Measurements from ENCODE around the gene PRSS48. TPM values are rescaled to one million over a fixed set of nuclear protein-coding genes. Genes with fewer than 3 reads are reported as not detected.
"Not testable (repeated sequence)": the region's sequence is repeated elsewhere in the genome, so short reads cannot be mapped to it uniquely, and the experiment has no call there.

PRSS48 gene
- total RNA-seq, 2 experiments from 2014 or later = not detected

- Mint-ChIP-seq H3K4me3 (no peak overlapping the region), H3K27ac (no peak overlapping the region), H3K27me3 (peaks cover 48% of the 10 kb centered on the region), H3K9me3 (no peaks in the 10 kb centered on the region), H3K36me3 (ENCODE audit: low read depth) (peaks cover 3% of the 10 kb centered on the region), H3K4me1 (ENCODE audit: low read depth) (peaks cover 5% of the 10 kb centered on the region)
- intact Hi-C loops (cut with micrococcal nuclease) = no loop called here
- no peak for TF ChIP-seq CTCF (IDR thresholded peaks at IDR 0.05)
- no peak for ATAC-seq
- ChIA-PET CTCF (no interaction called here), POLR2A (no interaction called here)
- DNase-seq = no peak
These were observed 44.6 kb downstream of the PRSS48 start for GRCh38 chr4:151321586-151321985.

- CTCF ChIA-PET; ATAC-seq; DNase-seq; H3K9me3 Mint-ChIP-seq; intact Hi-C loops (cut with micrococcal nuclease); H3K36me3 Mint-ChIP-seq (ENCODE audit: low read depth); POLR2A ChIA-PET; H3K27ac Mint-ChIP-seq; H3K4me1 Mint-ChIP-seq (ENCODE audit: low read depth); H3K4me3 Mint-ChIP-seq: not testable (repeated sequence)
- H3K27me3 Mint-ChIP-seq = peaks cover 51% of the 10 kb centered on the region
These were observed 45.2 kb downstream of the PRSS48 start for GRCh38 chr4:151322161-151322560.

GRCh38 chr4:151322570-151322969 lies 45.6 kb downstream of the PRSS48 start:
- TF ChIP-seq CTCF (IDR thresholded peaks at IDR 0.05) = no peak
- Mint-ChIP-seq H3K36me3 (ENCODE audit: low read depth) (peaks cover 3% of the 10 kb centered on the region), H3K27me3 (peaks cover 47% of the 10 kb centered on the region), H3K4me1 (ENCODE audit: low read depth) (peaks cover 5% of the 10 kb centered on the region), H3K27ac (no peak overlapping the region), H3K4me3 (no peak overlapping the region), H3K9me3 (no peaks in the 10 kb centered on the region)
- DNase-seq (no peak), ATAC-seq (no peak)
- ChIA-PET POLR2A (no interaction called here), CTCF (interaction anchor here (1.1 kb wide), 1 partner anchor 46 kb away, joined by 3 read pairs; the partner anchor contains the start of gene PRSS48)
- intact Hi-C loops (cut with micrococcal nuclease) = no loop called here

- no peak for TF ChIP-seq CTCF (IDR thresholded peaks at IDR 0.05)
- Mint-ChIP-seq H3K4me3 (no peak overlapping the region), H3K9me3 (no peaks in the 10 kb centered on the region), H3K36me3 (ENCODE audit: low read depth) (peaks cover 3% of the 10 kb centered on the region), H3K27ac (no peak overlapping the region), H3K27me3 (peaks cover 48% of the 10 kb centered on the region), H3K4me1 (ENCODE audit: low read depth) (peaks cover 5% of the 10 kb centered on the region)
- POLR2A ChIA-PET = no interaction called here
- ATAC-seq (no peak), DNase-seq (no peak)
- CTCF ChIA-PET = interaction anchor here (1.1 kb wide), 1 partner anchor 47 kb away, joined by 3 read pairs; the partner anchor contains the start of gene PRSS48
- intact Hi-C loops (cut with micrococcal nuclease) = no loop called here
These were observed 46.7 kb downstream of the PRSS48 start for GRCh38 chr4:151323667-151324066.

- intact Hi-C loops (cut with micrococcal nuclease) = no loop called here
- no peak for TF ChIP-seq CTCF (IDR thresholded peaks at IDR 0.05)
- Mint-ChIP-seq H3K27ac (no peak overlapping the region), H3K4me1 (ENCODE audit: low read depth) (peaks cover 5% of the 10 kb centered on the region), H3K4me3 (no peak overlapping the region), H3K27me3 (peaks cover 46% of the 10 kb centered on the region), H3K9me3 (no peaks in the 10 kb centered on the region), H3K36me3 (ENCODE audit: low read depth) (peaks cover 3% of the 10 kb centered on the region)
- no peak for DNase-seq
- no peak for ATAC-seq
- ChIA-PET POLR2A (no interaction called here), CTCF (interaction anchor here (0.6 kb wide), 1 partner anchor 288 kb away, joined by 3 read pairs; no protein-coding TSS in a partner anchor)
These were observed 47.3 kb downstream of the PRSS48 start for GRCh38 chr4:151324124-151324751.
